ENCODE measurements around the gene DDX52. TPM values are rescaled to one million over a fixed set of nuclear protein-coding genes. Genes with fewer than 3 reads are reported as not detected.

DDX52 gene
- total RNA-seq, 4 donors from 2014 or later: 13.1 to 16.9 (median 14.7) TPM

- in situ Hi-C loops (cut with MboI; ENCODE audit: low sequenced_read_pairs in 4 of 4) (no loop called here), intact Hi-C loops (cut with DNase I; ENCODE audit: low total_unique reads) (no loop called here)
- Histone ChIP-seq H3K27me3 (no peaks in the 10 kb centered on the region), H3K4me3 (no peak overlapping the region), H3K9me3 (no peaks in the 10 kb centered on the region), H3K36me3 (peaks cover 7 to 74% of the 10 kb centered on the region in 2 donors), H3K27ac (no peak overlapping the region), H3K4me1 (no peaks in the 10 kb centered on the region)
- TF ChIP-seq CTCF (IDR thresholded peaks at IDR 0.05 in 4 of 5, conservative IDR thresholded peaks at IDR 0.05 in 1 of 5): no peak
- TF ChIP-seq POLR2A (IDR thresholded peaks at IDR 0.05): no peak
- no peak for ATAC-seq
- DNase-seq: no peak
Measured at GRCh38 chr17:37568350-37569053, 74.7 kb downstream of the DDX52 start.

- Histone ChIP-seq H3K9me3 (no peaks in the 10 kb centered on the region), H3K27ac (no peak overlapping the region), H3K36me3 (peaks cover 7 to 73% of the 10 kb centered on the region in 2 donors), H3K4me3 (no peak overlapping the region), H3K4me1 (no peaks in the 10 kb centered on the region), H3K27me3 (no peaks in the 10 kb centered on the region)
- in situ Hi-C loops (cut with MboI; ENCODE audit: low sequenced_read_pairs in 4 of 4): no loop called here
- no peak for DNase-seq
- TF ChIP-seq CTCF (IDR thresholded peaks at IDR 0.05 in 4 of 5, conservative IDR thresholded peaks at IDR 0.05 in 1 of 5) (no peak), POLR2A (IDR thresholded peaks at IDR 0.05) (no peak)
- ATAC-seq: no peak
- intact Hi-C loops (cut with DNase I; ENCODE audit: low total_unique reads): no loop called here
Measured at GRCh38 chr17:37567538-37567937, 75.7 kb downstream of the DDX52 start.

- Histone ChIP-seq H3K4me1 (no peaks in the 10 kb centered on the region), H3K4me3 (no peak overlapping the region), H3K27me3 (no peaks in the 10 kb centered on the region), H3K9me3 (no peaks in the 10 kb centered on the region), H3K27ac (no peak overlapping the region), H3K36me3 (peaks cover 7 to 73% of the 10 kb centered on the region in 2 donors)
- no peak for TF ChIP-seq CTCF (IDR thresholded peaks at IDR 0.05 in 4 of 5, conservative IDR thresholded peaks at IDR 0.05 in 1 of 5)
- TF ChIP-seq POLR2A (IDR thresholded peaks at IDR 0.05): no peak
- ATAC-seq: no peak
- intact Hi-C loops (cut with DNase I; ENCODE audit: low total_unique reads): no loop called here
- no peak for DNase-seq
- in situ Hi-C loops (cut with MboI; ENCODE audit: low sequenced_read_pairs in 4 of 4): no loop called here
Measured at GRCh38 chr17:37567137-37567536, 76.1 kb downstream of the DDX52 start.

GRCh38 chr17:37564252-37564651 is 79.0 kb downstream of the DDX52 start:
- Histone ChIP-seq H3K36me3 (peaks cover 5 to 74% of the 10 kb centered on the region in 2 donors), H3K4me1 (no peaks in the 10 kb centered on the region), H3K9me3 (no peaks in the 10 kb centered on the region), H3K27ac (no peak overlapping the region), H3K27me3 (no peaks in the 10 kb centered on the region), H3K4me3 (no peak overlapping the region)
- intact Hi-C loops (cut with DNase I; ENCODE audit: low total_unique reads): no loop called here
- no peak for TF ChIP-seq CTCF (IDR thresholded peaks at IDR 0.05 in 4 of 5, conservative IDR thresholded peaks at IDR 0.05 in 1 of 5)
- no peak for TF ChIP-seq POLR2A (IDR thresholded peaks at IDR 0.05)
- DNase-seq: no peak
- in situ Hi-C loops (cut with MboI; ENCODE audit: low sequenced_read_pairs in 4 of 4): no loop called here
- no peak for ATAC-seq

All from gastrocnemius medialis (tissue), 4 donors.